Cardiac fibroblast (primary cell): ENCODE measurements around the gene TRPM7.
"Not testable (repeated sequence)": the region's sequence is repeated elsewhere in the genome, so short reads cannot be mapped to it uniquely, and the experiment has no call there.

Experiments
- DNase-seq, 2 donors: peaks; one replicate each; pipeline versions ENCODE4 v3.0.0 to v3.0.0-alpha.2; 2010; ENCODE audit warnings: low read depth in 2 of 2
- H3K4me3 ChIP-seq, 2 donors: replicated peaks in 1 of 2; 1 replicate in 1 of 2; 2 replicates in 1 of 2; pipeline ENCODE4 v1.5.1; 2011; ENCODE audit warnings: low read depth in 2 of 2, low read length in 2 of 2, mild to moderate bottlenecking in 2 of 2, moderate library complexity in 1 of 2
- CTCF ChIP-seq: IDR thresholded peaks from one replicate; pipeline ENCODE4 v1.5.1; 2011; ENCODE audit warnings: low read depth, mild to moderate bottlenecking, low read length, inconsistent platforms

TRPM7 gene

GRCh38 chr15:50710585-50710984 is 24.0 kb upstream of the TRPM7 start:
- no peak for TF ChIP-seq CTCF
- no peak overlapping the region for H3K4me3 ChIP-seq
- no peak for DNase-seq

GRCh38 chr15:50707878-50708427 is 21.4 kb upstream of the TRPM7 start:
- no peak for DNase-seq
- H3K4me3 ChIP-seq, result no peak overlapping the region
- no peak for TF ChIP-seq CTCF

- no peak for TF ChIP-seq CTCF
- DNase-seq, result peak in 1 of 2 donors; percentile 16
- H3K4me3 ChIP-seq, result no peak overlapping the region
Observed at GRCh38 chr15:50702762-50703334, 16.3 kb upstream of the TRPM7 start.

GRCh38 chr15:50698101-50698500 is 11.5 kb upstream of the TRPM7 start:
- peak; percentile 7 to 24 for DNase-seq
- H3K4me3 ChIP-seq, result no peak overlapping the region
- TF ChIP-seq CTCF, result no peak

GRCh38 chr15:50697109-50697797 is 10.7 kb upstream of the TRPM7 start:
- no peak overlapping the region for H3K4me3 ChIP-seq
- DNase-seq, result peak in 1 of 2 donors; percentile 16
- TF ChIP-seq CTCF, result no peak

- not testable (repeated sequence) for DNase-seq, H3K4me3 ChIP-seq
Observed at GRCh38 chr15:50694634-50695165, 8.1 kb upstream of the TRPM7 start.

GRCh38 chr15:50687302-50687902 is 805 bp upstream of the TRPM7 start:
- H3K4me3 ChIP-seq, result peak overlapping the region; percentile 52 to 77
- no peak for DNase-seq
- no peak for TF ChIP-seq CTCF
